ENCODE measurements around the gene COL27A1. TPM values are rescaled to one million over a fixed set of nuclear protein-coding genes. Genes with fewer than 3 reads are reported as not detected.

Gene COL27A1
- total and polyA plus RNA-seq, 2 donors (not counting 1 experiment from before 2014, with no cell fraction given) = 0.16 to 0.27 TPM

- TF ChIP-seq, protein P1, sequence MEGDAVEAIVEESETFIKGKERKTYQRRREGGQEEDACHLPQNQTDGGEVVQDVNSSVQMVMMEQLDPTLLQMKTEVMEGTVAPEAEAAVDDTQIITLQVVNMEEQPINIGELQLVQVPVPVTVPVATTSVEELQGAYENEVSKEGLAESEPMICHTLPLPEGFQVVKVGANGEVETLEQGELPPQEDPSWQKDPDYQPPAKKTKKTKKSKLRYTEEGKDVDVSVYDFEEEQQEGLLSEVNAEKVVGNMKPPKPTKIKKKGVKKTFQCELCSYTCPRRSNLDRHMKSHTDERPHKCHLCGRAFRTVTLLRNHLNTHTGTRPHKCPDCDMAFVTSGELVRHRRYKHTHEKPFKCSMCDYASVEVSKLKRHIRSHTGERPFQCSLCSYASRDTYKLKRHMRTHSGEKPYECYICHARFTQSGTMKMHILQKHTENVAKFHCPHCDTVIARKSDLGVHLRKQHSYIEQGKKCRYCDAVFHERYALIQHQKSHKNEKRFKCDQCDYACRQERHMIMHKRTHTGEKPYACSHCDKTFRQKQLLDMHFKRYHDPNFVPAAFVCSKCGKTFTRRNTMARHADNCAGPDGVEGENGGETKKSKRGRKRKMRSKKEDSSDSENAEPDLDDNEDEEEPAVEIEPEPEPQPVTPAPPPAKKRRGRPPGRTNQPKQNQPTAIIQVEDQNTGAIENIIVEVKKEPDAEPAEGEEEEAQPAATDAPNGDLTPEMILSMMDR (IDR thresholded peaks at IDR 0.05) = no peak
- no peak for TF ChIP-seq EZH2 (IDR thresholded peaks at IDR 0.05; ENCODE audit: borderline replicate concordance, insufficient read depth, low read depth, low read length, poor library complexity, severe bottlenecking)
- ATAC-seq (ENCODE audit: low read depth) (no peak), DNase-seq (no peak)
- Mint-ChIP-seq H3K4me3 (no peak overlapping the region), H3K4me1 (no peaks in the 10 kb centered on the region), H3K9me3 (ENCODE audit: insufficient read depth) (no peaks in the 10 kb centered on the region), H3K27ac (no peak overlapping the region), H3K27me3 (peaks cover 4% of the 10 kb centered on the region)
- Histone ChIP-seq H3K9ac (ENCODE audit: low read length) (no peak overlapping the region), H3K27ac (ENCODE audit: low read length in 2 of 2) (no peak overlapping the region), H3K79me2 (ENCODE audit: control insufficient read depth, insufficient read depth, low read length) (no peaks in the 10 kb centered on the region), H3K27me3 (replicated peaks in 1 of 4; ENCODE audit: control extremely low read depth in 1 of 4, control insufficient read depth in 3 of 4, insufficient read depth in 4 of 4, low read length in 3 of 4) (no peaks in the 10 kb centered on the region), H3K4me2 (replicated peaks; ENCODE audit: low read depth, low read length, poor library complexity, severe bottlenecking) (no peak overlapping the region), H3K9me3 (ENCODE audit: control extremely low read depth in 1 of 3, control insufficient read depth in 2 of 3, insufficient read depth in 1 of 3, low read length in 2 of 3) (no peaks in the 10 kb centered on the region), H3K4me3 (ENCODE audit: control extremely low read depth in 1 of 5, extremely low read depth in 1 of 5, insufficient read depth in 1 of 5, low read depth in 2 of 5, low read length in 4 of 5) (no peak overlapping the region), H3K36me3 (replicated peaks in 1 of 2; ENCODE audit: control extremely low read depth in 1 of 2, control insufficient read depth in 1 of 2, extremely low read depth in 1 of 2, insufficient read depth in 2 of 2, low read length in 1 of 2) (no peaks in the 10 kb centered on the region), H3K4me1 (ENCODE audit: control insufficient read depth in 2 of 2, insufficient read depth in 2 of 2, low read length in 2 of 2) (no peaks in the 10 kb centered on the region), H4K20me1 (ENCODE audit: control insufficient read depth, insufficient read depth, low read length, poor library complexity, severe bottlenecking) (no peaks in the 10 kb centered on the region), H2AFZ (ENCODE audit: insufficient read depth, low read depth, low read length, poor library complexity, severe bottlenecking) (no peak overlapping the region)
- WGBS (ENCODE audit: insufficient coverage) = 94% methylated on average over 9 of the region's 11 CpGs
- intact Hi-C loops (cut with micrococcal nuclease) = no loop called here
- POLR2A ChIA-PET = no interaction called here
- CTCF ChIA-PET = no interaction called here
These were observed 48.2 kb downstream of the COL27A1 start for GRCh38 chr9:114203410-114204140.

DNA sequence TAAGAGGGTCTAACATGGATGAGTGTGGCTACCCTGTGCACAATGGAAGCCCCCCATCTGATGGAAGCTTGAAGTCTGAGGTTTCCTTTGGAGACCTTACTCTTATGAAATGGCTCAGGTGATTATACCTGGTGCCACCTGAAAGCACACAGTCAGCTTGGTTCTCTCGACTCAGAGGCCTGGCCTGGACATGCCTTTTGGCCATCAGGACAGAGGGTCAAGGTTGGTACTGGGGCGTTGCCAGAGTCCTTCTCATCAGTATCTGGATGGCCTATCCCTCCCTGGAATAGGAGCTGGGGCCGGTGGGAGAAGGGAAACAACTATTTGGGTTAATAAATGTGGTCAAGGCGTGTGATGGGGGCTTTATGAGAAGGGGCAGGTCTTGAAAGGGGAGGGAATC is 48.9 kb downstream of the COL27A1 start:
- H3K27ac Mint-ChIP-seq = no peak overlapping the region
- 69% methylated on average over 2 of the region's 4 CpGs for WGBS (ENCODE audit: insufficient coverage)
- Histone ChIP-seq H3K27me3 (replicated peaks in 1 of 4; ENCODE audit: control extremely low read depth in 1 of 4, control insufficient read depth in 3 of 4, insufficient read depth in 4 of 4, low read length in 3 of 4) (no peaks in the 10 kb centered on the region), H3K79me2 (ENCODE audit: control insufficient read depth, insufficient read depth, low read length) (no peaks in the 10 kb centered on the region), H3K27ac (ENCODE audit: low read length in 2 of 2) (no peak overlapping the region), H2AFZ (ENCODE audit: insufficient read depth, low read depth, low read length, poor library complexity, severe bottlenecking) (no peak overlapping the region), H4K20me1 (ENCODE audit: control insufficient read depth, insufficient read depth, low read length, poor library complexity, severe bottlenecking) (no peaks in the 10 kb centered on the region), H3K4me3 (ENCODE audit: control extremely low read depth in 1 of 5, extremely low read depth in 1 of 5, insufficient read depth in 1 of 5, low read depth in 2 of 5, low read length in 4 of 5) (no peak overlapping the region), H3K4me2 (replicated peaks; ENCODE audit: low read depth, low read length, poor library complexity, severe bottlenecking) (no peak overlapping the region), H3K9ac (ENCODE audit: low read length) (no peak overlapping the region), H3K36me3 (replicated peaks in 1 of 2; ENCODE audit: control extremely low read depth in 1 of 2, control insufficient read depth in 1 of 2, extremely low read depth in 1 of 2, insufficient read depth in 2 of 2, low read length in 1 of 2) (no peaks in the 10 kb centered on the region), H3K4me1 (ENCODE audit: control insufficient read depth in 2 of 2, insufficient read depth in 2 of 2, low read length in 2 of 2) (no peaks in the 10 kb centered on the region), H3K9me3 (ENCODE audit: control extremely low read depth in 1 of 3, control insufficient read depth in 2 of 3, insufficient read depth in 1 of 3, low read length in 2 of 3) (no peaks in the 10 kb centered on the region)
- intact Hi-C loops (cut with micrococcal nuclease) = no loop called here
- TF ChIP-seq EZH2 (IDR thresholded peaks at IDR 0.05; ENCODE audit: borderline replicate concordance, insufficient read depth, low read depth, low read length, poor library complexity, severe bottlenecking) = no peak
- TF ChIP-seq, protein P1 (IDR thresholded peaks at IDR 0.05) = no peak
- POLR2A ChIA-PET = no interaction called here
- no peaks in the 10 kb centered on the region for H3K9me3 Mint-ChIP-seq (ENCODE audit: insufficient read depth)
- H3K4me1 Mint-ChIP-seq = no peaks in the 10 kb centered on the region
- H3K27me3 Mint-ChIP-seq = peaks cover 4% of the 10 kb centered on the region
- no peak overlapping the region for H3K4me3 Mint-ChIP-seq
- ATAC-seq (ENCODE audit: low read depth) (no peak), DNase-seq (no peak)
- CTCF ChIA-PET = no interaction called here
